Fibroblast of lung (primary cell): Measurements from ENCODE around the gene CYYR1. TPM values are rescaled to one million over a fixed set of nuclear protein-coding genes. Genes with fewer than 3 reads are reported as not detected.

Source experiments
- DNase-seq, 2 donors: peaks; one replicate each; pipeline versions ENCODE4 v3.0.0 to v3.0.0-alpha.2; 2010; ENCODE audit warnings: low read depth in 2 of 2
- H2AFZ ChIP-seq: 2 replicates; pipeline ENCODE4 v1.5.1; 2012; ENCODE audit warnings: low read length, control low read depth, inconsistent platforms
- H3K27ac ChIP-seq: 2 replicates; pipeline ENCODE4 v1.5.1; 2011; ENCODE audit warnings: low read length, control low read depth; ENCODE audit not compliant: insufficient read depth
- H3K27me3 ChIP-seq: 2 replicates; pipeline ENCODE4 v1.5.1; 2011; ENCODE audit warnings: mild to moderate bottlenecking, low read length; ENCODE audit not compliant: control insufficient read depth, insufficient read depth
- H3K36me3 ChIP-seq: 2 replicates; pipeline ENCODE4 v1.5.1; 2011; ENCODE audit warnings: low read length; ENCODE audit not compliant: control insufficient read depth, insufficient read depth
- H3K4me1 ChIP-seq: 2 replicates; pipeline ENCODE4 v1.5.1; 2011; ENCODE audit warnings: low read length; ENCODE audit not compliant: control insufficient read depth, insufficient read depth; ENCODE audit errors: extremely low read depth
- H3K4me2 ChIP-seq: 2 replicates; pipeline ENCODE4 v1.5.1; 2011; ENCODE audit warnings: low read length, control low read depth; ENCODE audit not compliant: insufficient read depth; ENCODE audit errors: extremely low read depth
- H3K4me3 ChIP-seq, 4 experiments: fragments of 200-600 bp in 1 of 4; sonication (generic) in 1 of 4; replicated peaks in 1 of 4; 2 replicates each; pipeline ENCODE4 v1.5.1; 2011 to 2016; ENCODE audit warnings: low read length in 4 of 4, low read depth in 3 of 4, mild to moderate bottlenecking in 3 of 4, control low read depth in 2 of 4, inconsistent platforms in 1 of 4, mixed read lengths in 1 of 4; ENCODE audit not compliant: insufficient read depth in 1 of 4; ENCODE audit errors: control extremely low read depth in 1 of 4
- H3K79me2 ChIP-seq: 2 replicates; pipeline ENCODE4 v1.5.1; 2012; ENCODE audit warnings: mild to moderate bottlenecking, low read length, inconsistent platforms; ENCODE audit not compliant: control insufficient read depth, insufficient read depth
- H3K9ac ChIP-seq: 2 replicates; pipeline ENCODE4 v1.5.1; 2011; ENCODE audit warnings: mild to moderate bottlenecking, low read length, control low read depth; ENCODE audit not compliant: insufficient read depth
- H3K9me3 ChIP-seq: 2 replicates; pipeline ENCODE4 v1.5.1; 2012; ENCODE audit warnings: low read depth, low read length; ENCODE audit not compliant: control insufficient read depth, insufficient read depth
- H4K20me1 ChIP-seq: 2 replicates; pipeline ENCODE4 v1.5.1; 2011; ENCODE audit warnings: low read length; ENCODE audit not compliant: control insufficient read depth, insufficient read depth; ENCODE audit errors: extremely low read depth
- CTCF ChIP-seq, 2 donors: IDR thresholded peaks in 1 of 2; conservative IDR thresholded peaks in 1 of 2; 1 replicate in 1 of 2; 2 replicates in 1 of 2; pipeline ENCODE4 v1.5.1; 2011 to 2012; ENCODE audit warnings: low read length in 2 of 2, control low read depth in 1 of 2, inconsistent platforms in 1 of 2, low read depth in 1 of 2, mild to moderate bottlenecking in 1 of 2
- EZH2 ChIP-seq: IDR thresholded peaks from 2 replicates; pipeline ENCODE4 v1.5.1; 2012; ENCODE audit warnings: low read length, control low read depth, mild to moderate bottlenecking; ENCODE audit errors: missing control alignments
- polyA plus RNA-seq, 2 donors: library from polyadenylated mRNA; depleted of rRNA in 1 of 2; stranded (reverse) in 1 of 2; unstranded in 1 of 2; fragments of >200 nt; gene quantifications; 2 replicates each; pipeline ENCODE4 v1.2.1, GENCODE V29; 2011 to 2012; ENCODE audit warnings: missing spikeins in 1 of 2
- total RNA-seq: library from RNA; depleted of rRNA; stranded (reverse); fragments of >200 nt; gene quantifications from 2 replicates; pipeline ENCODE4 v1.2.1, GENCODE V29; 2014

CYYR1 gene
- total and polyA plus RNA-seq, 2 donors (not counting 1 experiment from before 2014, with no cell fraction given): 0.17 TPM; not detected in 1

GRCh38 chr21:26581818-26582217 lies 8.7 kb upstream of the CYYR1 start:
- Histone ChIP-seq H2AFZ (no peak overlapping the region), H3K9ac (no peak overlapping the region), H4K20me1 (no peaks in the 10 kb centered on the region), H3K4me2 (no peak overlapping the region), H3K4me3 (no peak overlapping the region), H3K79me2 (no peaks in the 10 kb centered on the region), H3K27me3 (no peaks in the 10 kb centered on the region), H3K27ac (no peak overlapping the region), H3K9me3 (no peaks in the 10 kb centered on the region), H3K4me1 (no peaks in the 10 kb centered on the region), H3K36me3 (no peaks in the 10 kb centered on the region)
- DNase-seq: no peak
- TF ChIP-seq CTCF (conservative IDR thresholded peaks at IDR 0.05 in 1 of 2, IDR thresholded peaks at IDR 0.05 in 1 of 2; ENCODE audit: low read depth in 1 of 2, low read length in 2 of 2) (no peak), EZH2 (no peak)

- TF ChIP-seq EZH2 (no peak), CTCF (conservative IDR thresholded peaks at IDR 0.05 in 1 of 2, IDR thresholded peaks at IDR 0.05 in 1 of 2; ENCODE audit: low read depth in 1 of 2, low read length in 2 of 2) (no peak)
- no peak overlapping the region for H3K9ac ChIP-seq
- no peaks in the 10 kb centered on the region for H3K36me3 ChIP-seq
- peak in 1 of 2 donors; percentile 34 for DNase-seq
- H3K27me3 ChIP-seq: no peaks in the 10 kb centered on the region
- H2AFZ ChIP-seq: no peak overlapping the region
- peak overlapping the region; percentile 16 for H3K4me2 ChIP-seq
- H3K27ac ChIP-seq: no peak overlapping the region
- H3K79me2 ChIP-seq: no peaks in the 10 kb centered on the region
- H4K20me1 ChIP-seq: no peaks in the 10 kb centered on the region
- peak overlapping the region in 2 of 4 experiments; percentile 17 to 67 for H3K4me3 ChIP-seq
- H3K9me3 ChIP-seq: no peaks in the 10 kb centered on the region
- no peaks in the 10 kb centered on the region for H3K4me1 ChIP-seq
These were observed 897 bp downstream of the CYYR1 start for GRCh38 chr21:26572076-26572701.

- Histone ChIP-seq H3K4me1 (no peaks in the 10 kb centered on the region), H3K36me3 (no peaks in the 10 kb centered on the region), H3K9me3 (no peaks in the 10 kb centered on the region), H3K27ac (no peak overlapping the region), H3K27me3 (no peaks in the 10 kb centered on the region), H3K79me2 (no peaks in the 10 kb centered on the region), H3K4me2 (no peak overlapping the region), H2AFZ (no peak overlapping the region), H3K9ac (no peak overlapping the region), H3K4me3 (no peak overlapping the region), H4K20me1 (no peaks in the 10 kb centered on the region)
- DNase-seq: no peak
- no peak for TF ChIP-seq EZH2
- no peak for TF ChIP-seq CTCF (conservative IDR thresholded peaks at IDR 0.05 in 1 of 2, IDR thresholded peaks at IDR 0.05 in 1 of 2; ENCODE audit: low read depth in 1 of 2, low read length in 2 of 2)
These were observed 2.9 kb downstream of the CYYR1 start for GRCh38 chr21:26570203-26570602.
